GM18526 (cell line): ENCODE results near the gene KRTAP5-4.

Experiments
- POLR2A ChIP-seq: IDR thresholded peaks from 3 replicates; pipeline ENCODE4 v1.6.1; 2011; ENCODE audit not compliant: insufficient read length; ENCODE audit errors: extremely low read depth

KRTAP5-4 gene

GRCh38 chr11:1628506-1629325 lies 6.8 kb upstream of the KRTAP5-4 start:
- no peak for TF ChIP-seq POLR2A

- no peak for TF ChIP-seq POLR2A
Measured at GRCh38 chr11:1625541-1625940, 3.6 kb upstream of the KRTAP5-4 start.

GRCh38 chr11:1624621-1625020 lies 2.7 kb upstream of the KRTAP5-4 start:
- no peak for TF ChIP-seq POLR2A

DNA sequence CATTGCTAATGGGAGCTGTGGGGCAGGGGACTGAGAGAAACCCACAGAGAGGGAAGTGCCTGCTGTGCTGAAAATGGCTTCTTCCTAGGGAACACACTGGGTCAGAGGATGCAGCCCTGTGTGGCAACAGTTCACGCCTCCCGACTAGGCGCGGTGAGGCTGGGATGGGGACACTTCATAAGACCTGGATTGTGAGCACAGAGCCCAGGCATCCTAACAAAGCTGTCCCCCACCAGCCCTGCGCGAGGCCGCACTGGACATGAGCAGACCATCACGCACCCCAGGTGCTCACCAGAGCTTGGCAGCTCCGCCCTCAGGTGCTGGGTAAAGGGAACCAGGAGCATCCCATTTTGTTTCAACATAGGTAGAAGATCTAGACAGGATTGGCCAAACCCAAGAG lies 1.8 kb upstream of the KRTAP5-4 start:
- no peak for TF ChIP-seq POLR2A

DNA sequence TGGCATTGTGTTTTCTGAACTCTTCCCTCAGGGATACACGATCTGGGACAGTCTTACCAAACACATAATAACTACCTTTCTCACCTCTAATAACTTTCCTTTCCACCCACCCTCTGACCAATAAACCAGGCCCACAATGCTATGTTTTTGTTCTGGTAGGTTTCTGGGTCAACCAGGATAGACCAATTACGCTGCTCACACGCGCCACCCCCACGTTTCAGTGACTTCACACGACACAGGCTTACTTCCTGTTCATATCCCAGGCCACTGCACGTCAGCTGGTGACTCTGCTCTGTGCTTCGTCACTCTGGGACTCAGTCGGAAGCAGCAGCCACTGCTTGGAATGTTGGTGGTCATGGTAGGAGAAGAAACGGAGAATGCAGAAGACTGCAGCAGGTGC lies 2.5 kb downstream of the KRTAP5-4 start:
- no peak for TF ChIP-seq POLR2A

DNA sequence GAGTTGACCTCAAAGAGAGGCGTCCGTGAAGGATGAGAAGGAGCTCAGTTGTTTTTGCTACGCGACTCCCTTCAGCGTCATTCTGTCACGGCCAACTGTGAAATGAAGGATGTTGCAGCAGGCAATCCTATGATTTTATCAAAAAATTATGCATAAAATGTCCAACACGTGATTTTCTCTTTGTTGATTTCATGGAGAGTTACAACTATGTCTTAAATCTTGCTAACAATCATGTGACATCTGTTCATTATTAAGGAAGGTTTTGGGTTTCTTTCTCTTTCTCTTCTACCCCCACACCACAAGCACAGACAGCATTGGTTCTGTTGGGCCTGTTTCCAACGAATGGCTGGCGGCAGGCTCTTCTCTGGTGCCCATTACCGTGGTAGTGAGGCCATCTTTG lies 3.7 kb downstream of the KRTAP5-4 start:
- no peak for TF ChIP-seq POLR2A

- no peak for TF ChIP-seq POLR2A
Measured at GRCh38 chr11:1608363-1608762, 13.6 kb downstream of the KRTAP5-4 start, which contains the start of gene KRTAP5-3. Gene KRTAP5-3, minus strand, starts transcription at chr11:1608463. Its CDS starts 78 bp downstream, at chr11:1608385.

- no peak for TF ChIP-seq POLR2A
Measured at GRCh38 chr11:1604711-1605110, 17.2 kb downstream of the KRTAP5-4 start.

DNA sequence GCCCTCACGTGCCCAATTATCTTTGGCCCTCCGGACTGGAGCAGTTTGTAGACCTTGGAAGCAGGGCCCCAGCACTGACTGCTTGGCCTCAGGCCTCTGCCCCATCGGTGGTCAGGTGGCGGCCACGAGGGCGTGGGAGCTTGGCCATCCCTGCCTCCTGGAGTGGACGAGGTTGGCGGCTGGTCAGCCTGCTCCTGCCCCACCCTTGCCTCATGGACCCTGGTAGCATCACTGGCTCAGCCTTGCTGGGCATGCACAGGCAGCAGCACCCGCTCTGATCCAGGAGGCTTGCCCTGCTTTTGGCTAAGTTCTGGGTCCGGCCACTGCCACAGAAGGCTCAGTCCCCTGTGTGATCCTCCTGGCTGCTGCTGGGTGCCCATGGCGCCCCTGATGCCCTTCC lies 17.8 kb downstream of the KRTAP5-4 start:
- TF ChIP-seq POLR2A, result no peak

DNA sequence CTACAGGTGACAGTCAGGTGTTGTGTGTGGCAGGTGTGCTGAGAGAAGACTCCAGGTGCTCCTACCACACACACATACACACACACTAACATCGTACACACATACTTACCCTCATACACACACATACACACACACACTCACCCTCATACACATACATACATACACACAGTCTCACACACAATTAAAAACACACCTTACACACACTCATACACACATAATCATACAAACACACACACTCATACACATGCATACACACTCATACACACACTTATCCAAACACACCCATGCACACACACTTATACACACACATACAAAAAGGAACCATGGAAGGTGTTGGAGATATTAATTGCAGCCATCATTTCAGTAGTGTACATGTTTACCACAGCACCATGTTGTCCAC lies 18.3 kb downstream of the KRTAP5-4 start:
- TF ChIP-seq POLR2A, result no peak

DNA sequence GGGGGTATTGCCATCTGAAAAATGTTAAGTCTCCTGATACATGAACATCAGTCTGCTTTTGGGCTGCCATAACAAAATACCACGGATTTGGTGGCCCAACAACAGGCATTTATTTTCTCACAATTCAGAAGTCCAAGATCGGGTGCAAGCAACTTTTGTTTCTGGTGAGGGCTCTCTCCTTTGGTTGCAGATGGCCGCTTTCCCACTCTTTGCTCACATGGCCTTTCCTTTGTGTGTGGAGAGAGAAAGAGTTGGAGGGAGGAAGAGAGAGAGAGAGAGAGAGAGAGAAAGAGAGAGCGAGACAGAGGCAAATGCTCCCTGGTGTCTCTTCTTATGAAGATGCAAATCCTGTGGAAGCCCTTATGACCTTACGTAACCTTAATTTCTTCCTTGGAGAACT lies 21.3 kb downstream of the KRTAP5-4 start:
- TF ChIP-seq POLR2A, result no peak

DNA sequence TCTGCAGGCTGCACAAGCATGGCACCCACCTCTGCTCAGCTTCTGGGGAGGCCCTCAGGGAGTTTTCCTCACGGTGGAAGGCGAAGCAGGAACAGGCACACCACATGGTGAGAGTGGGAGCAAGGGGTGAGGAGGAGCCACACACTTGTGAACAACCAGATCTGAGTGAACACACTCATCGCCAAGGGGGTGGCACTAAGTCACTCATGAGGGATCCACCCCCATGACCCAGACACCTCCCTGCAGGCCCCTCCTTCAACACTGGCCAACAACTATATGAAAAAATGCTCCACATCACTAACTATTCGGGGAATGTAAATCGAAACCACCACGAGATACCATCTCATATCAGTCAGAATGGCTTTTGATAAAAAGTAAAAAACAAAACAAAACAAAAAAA lies 23.1 kb downstream of the KRTAP5-4 start:
- no peak for TF ChIP-seq POLR2A

DNA sequence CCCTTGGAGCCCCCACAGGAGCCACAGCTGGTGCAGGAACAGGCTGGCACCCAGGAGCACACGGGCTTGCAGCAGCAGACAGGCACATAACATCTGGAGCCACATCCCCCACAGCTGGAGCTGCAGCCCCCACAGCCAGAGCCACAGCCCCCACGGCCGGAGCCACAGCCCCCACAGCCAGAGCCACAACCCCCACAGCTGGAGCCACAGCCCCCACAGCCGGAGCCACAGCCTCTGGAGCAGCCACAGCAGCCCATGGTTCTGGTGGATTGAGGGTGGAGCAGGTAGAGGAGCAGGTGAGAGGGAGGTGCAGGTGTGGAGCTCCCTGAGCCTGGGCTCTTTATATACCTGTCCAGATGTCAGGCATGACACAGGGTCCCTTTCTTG lies 24.0 kb downstream of the KRTAP5-4 start, which contains the start of gene KRTAP5-2:
Gene KRTAP5-2, minus strand, starts transcription at position 301 of the 387 bp plus-strand sequence. Its CDS starts 44 bp downstream, at position 257.
- no peak for TF ChIP-seq POLR2A

DNA sequence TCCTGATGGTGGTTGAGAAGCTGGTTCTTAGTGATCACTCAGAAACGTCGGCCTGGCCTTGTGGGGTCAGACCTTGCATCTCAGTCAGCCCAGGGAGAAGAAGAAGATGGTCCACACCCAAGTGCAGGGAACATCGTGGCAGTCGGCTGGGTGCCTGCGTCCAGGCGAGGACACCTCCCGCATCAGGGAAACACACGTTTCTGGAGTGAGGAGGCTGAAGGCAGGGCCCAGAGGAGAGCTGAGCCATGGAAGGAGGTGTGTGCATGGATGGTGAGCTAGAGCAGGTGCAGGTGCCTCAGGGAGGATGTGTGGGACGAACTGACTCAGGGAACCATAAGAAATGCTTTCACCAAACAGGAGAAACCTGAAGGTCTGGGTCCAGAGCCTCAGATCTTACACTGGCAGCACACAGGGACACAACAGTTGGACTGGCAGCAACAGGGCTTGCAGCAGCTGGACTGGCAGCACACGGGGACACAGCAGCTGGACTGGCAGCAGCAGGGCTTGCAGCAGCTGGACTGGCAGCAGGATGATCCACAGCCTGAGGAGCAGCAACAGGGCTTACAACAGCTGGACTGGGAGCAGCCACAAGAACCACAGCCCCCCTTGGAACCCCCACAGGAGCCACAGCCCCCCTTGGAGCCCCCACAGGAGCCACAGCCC lies 24.5 kb downstream of the KRTAP5-4 start:
- no peak for TF ChIP-seq POLR2A

GRCh38 chr11:1592628-1593027 lies 29.3 kb downstream of the KRTAP5-4 start:
- no peak for TF ChIP-seq POLR2A

GRCh38 chr11:1589996-1590395 lies 31.9 kb downstream of the KRTAP5-4 start:
- TF ChIP-seq POLR2A, result no peak
